ENCODE results near the gene WBP11.

- TF ChIP-seq, protein P1, sequence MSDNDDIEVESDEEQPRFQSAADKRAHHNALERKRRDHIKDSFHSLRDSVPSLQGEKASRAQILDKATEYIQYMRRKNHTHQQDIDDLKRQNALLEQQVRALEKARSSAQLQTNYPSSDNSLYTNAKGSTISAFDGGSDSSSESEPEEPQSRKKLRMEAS (IDR thresholded peaks at IDR 0.05): no peak
- no peak for TF ChIP-seq ZNF274 (IDR thresholded peaks at IDR 0.05; ENCODE audit: low read depth, low read length)
- TF ChIP-seq, protein P2, sequence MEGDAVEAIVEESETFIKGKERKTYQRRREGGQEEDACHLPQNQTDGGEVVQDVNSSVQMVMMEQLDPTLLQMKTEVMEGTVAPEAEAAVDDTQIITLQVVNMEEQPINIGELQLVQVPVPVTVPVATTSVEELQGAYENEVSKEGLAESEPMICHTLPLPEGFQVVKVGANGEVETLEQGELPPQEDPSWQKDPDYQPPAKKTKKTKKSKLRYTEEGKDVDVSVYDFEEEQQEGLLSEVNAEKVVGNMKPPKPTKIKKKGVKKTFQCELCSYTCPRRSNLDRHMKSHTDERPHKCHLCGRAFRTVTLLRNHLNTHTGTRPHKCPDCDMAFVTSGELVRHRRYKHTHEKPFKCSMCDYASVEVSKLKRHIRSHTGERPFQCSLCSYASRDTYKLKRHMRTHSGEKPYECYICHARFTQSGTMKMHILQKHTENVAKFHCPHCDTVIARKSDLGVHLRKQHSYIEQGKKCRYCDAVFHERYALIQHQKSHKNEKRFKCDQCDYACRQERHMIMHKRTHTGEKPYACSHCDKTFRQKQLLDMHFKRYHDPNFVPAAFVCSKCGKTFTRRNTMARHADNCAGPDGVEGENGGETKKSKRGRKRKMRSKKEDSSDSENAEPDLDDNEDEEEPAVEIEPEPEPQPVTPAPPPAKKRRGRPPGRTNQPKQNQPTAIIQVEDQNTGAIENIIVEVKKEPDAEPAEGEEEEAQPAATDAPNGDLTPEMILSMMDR (IDR thresholded peaks at IDR 0.05 in 2 of 3, conservative IDR thresholded peaks at IDR 0.05 in 1 of 3; ENCODE audit: borderline replicate concordance in 1 of 3, insufficient read depth in 1 of 3, low read depth in 2 of 3, low read length in 2 of 3): no peak
Observed at GRCh38 chr12:14774074-14774905, 29.0 kb downstream of the WBP11 start.
